Lower leg skin (tissue), 3 donors: Measurements from ENCODE around the gene TPRX2.

Experiments
- POLR2A ChIP-seq, 2 donors: fragments of 450-650 bp; IDR thresholded peaks; one replicate each; pipeline ENCODE4 v1.6.1; 2016 to 2017; ENCODE audit warnings: antibody characterized with exemption in 2 of 2, mild to moderate bottlenecking in 1 of 2, moderate library complexity in 1 of 2
- TF ChIP-seq, protein P1 (sequence below), 3 donors: fragments of 450-650 bp; IDR thresholded peaks; one replicate each; pipeline ENCODE4 v1.5.1; 2016; ENCODE audit warnings: antibody characterized with exemption in 3 of 3, mild to moderate bottlenecking in 3 of 3, moderate library complexity in 2 of 3

DNA sequence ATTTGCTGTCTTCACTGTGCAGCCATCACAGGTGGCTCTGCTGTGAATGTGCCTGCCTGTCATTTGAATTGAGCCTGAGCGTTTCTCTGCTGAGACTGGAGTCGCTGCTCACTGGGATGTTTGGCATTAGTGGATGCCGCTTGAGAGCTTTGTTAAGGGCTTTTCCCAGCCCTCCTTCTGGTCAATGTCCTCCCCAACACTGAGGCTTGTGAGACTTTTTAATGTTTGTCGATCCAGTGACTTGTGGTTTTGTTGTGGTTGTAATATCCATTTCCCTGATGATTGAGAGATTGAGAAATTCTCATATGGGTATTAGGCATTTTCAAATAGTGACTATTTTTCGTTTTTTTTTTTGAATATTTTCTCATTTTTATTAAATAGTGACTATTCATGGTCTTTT, 2.6 kb downstream of the TPRX2 start:
- TF ChIP-seq, protein P1, sequence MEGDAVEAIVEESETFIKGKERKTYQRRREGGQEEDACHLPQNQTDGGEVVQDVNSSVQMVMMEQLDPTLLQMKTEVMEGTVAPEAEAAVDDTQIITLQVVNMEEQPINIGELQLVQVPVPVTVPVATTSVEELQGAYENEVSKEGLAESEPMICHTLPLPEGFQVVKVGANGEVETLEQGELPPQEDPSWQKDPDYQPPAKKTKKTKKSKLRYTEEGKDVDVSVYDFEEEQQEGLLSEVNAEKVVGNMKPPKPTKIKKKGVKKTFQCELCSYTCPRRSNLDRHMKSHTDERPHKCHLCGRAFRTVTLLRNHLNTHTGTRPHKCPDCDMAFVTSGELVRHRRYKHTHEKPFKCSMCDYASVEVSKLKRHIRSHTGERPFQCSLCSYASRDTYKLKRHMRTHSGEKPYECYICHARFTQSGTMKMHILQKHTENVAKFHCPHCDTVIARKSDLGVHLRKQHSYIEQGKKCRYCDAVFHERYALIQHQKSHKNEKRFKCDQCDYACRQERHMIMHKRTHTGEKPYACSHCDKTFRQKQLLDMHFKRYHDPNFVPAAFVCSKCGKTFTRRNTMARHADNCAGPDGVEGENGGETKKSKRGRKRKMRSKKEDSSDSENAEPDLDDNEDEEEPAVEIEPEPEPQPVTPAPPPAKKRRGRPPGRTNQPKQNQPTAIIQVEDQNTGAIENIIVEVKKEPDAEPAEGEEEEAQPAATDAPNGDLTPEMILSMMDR (IDR thresholded peaks at IDR 0.05), result no peak
- no peak for TF ChIP-seq POLR2A (IDR thresholded peaks at IDR 0.05)
